ENCODE results near the gene CYP3A4.
"Not testable (repeated sequence)": the region's sequence is repeated elsewhere in the genome, so short reads cannot be mapped to it uniquely, and the experiment has no call there.

Gene CYP3A4

DNA sequence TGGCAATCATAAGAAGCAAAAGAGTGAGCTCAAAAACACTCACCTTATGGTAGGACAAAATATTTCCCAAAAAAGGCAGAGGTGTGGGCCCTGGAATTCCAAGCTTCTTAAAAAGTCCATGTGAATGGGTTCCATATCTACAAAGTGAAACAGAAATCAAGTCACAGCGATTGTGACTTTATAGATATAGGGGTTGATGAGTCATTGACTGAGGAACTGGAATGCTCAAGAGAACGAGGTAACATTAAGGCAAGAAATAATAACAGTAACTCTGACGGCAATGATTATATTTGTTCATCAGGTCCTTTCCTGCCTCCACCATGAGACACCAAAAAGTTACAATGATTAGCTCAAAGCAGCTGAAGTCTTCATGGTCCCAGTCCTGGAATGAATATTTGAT, 4.0 kb downstream of the CYP3A4 start:
- Histone ChIP-seq H3K27me3 (ENCODE audit: control insufficient read depth, low read length) (peaks cover 33% of the 10 kb centered on the region), H3K36me3 (ENCODE audit: control insufficient read depth, low read length) (no peaks in the 10 kb centered on the region), H3K79me2 (ENCODE audit: control insufficient read depth, low read length) (no peaks in the 10 kb centered on the region), H3K9me3 (ENCODE audit: control insufficient read depth, insufficient read depth, low read length) (no peaks in the 10 kb centered on the region), H4K20me1 (ENCODE audit: control insufficient read depth, insufficient read depth, low read depth, low read length) (no peaks in the 10 kb centered on the region), H3K27ac (ENCODE audit: low read depth, low read length) (no peak overlapping the region), H3F3A (ENCODE audit: control insufficient read depth, insufficient read depth) (no peaks in the 10 kb centered on the region), H3K4me3 (ENCODE audit: low read length) (no peak overlapping the region), H3K4me1 (ENCODE audit: control insufficient read depth, low read length) (no peaks in the 10 kb centered on the region), H3K9me2 (replicated peaks; ENCODE audit: control insufficient read depth, low read length) (no peaks in the 10 kb centered on the region), H3K4me2 (ENCODE audit: low read length) (no peak overlapping the region)
- TF ChIP-seq EZH2phosphoT487 (IDR thresholded peaks at IDR 0.05; ENCODE audit: borderline replicate concordance, low read length) (no peak), CTCF (IDR thresholded peaks at IDR 0.05; ENCODE audit: low read depth, low read length, poor library complexity, severe bottlenecking) (no peak)

DNA sequence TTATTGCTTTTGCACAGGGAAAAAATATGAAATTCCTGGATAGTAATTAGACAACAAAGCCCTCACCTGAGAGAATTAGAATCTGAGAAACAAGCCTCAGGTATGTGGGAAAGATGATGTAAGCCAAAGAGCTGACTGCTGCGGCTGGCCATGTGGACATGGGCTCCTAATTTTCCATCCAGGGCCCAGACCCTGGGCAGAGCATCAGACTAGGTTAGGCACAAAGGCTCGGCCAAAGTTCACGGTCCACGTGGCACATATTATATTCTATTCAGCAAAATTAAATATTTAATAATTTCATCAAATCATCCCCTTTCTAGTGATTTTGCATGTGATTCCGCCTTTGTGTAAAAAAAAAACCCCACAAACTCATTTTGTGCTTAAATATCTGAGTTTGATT, 5.1 kb downstream of the CYP3A4 start:
- Histone ChIP-seq H3K4me2 (ENCODE audit: low read length) (no peak overlapping the region), H3K36me3 (ENCODE audit: control insufficient read depth, low read length) (no peaks in the 10 kb centered on the region), H3K4me1 (ENCODE audit: control insufficient read depth, low read length) (no peaks in the 10 kb centered on the region), H3F3A (ENCODE audit: control insufficient read depth, insufficient read depth) (no peaks in the 10 kb centered on the region), H3K27me3 (ENCODE audit: control insufficient read depth, low read length) (peaks cover 30% of the 10 kb centered on the region), H3K9me3 (ENCODE audit: control insufficient read depth, insufficient read depth, low read length) (no peaks in the 10 kb centered on the region), H4K20me1 (ENCODE audit: control insufficient read depth, insufficient read depth, low read depth, low read length) (no peaks in the 10 kb centered on the region), H3K79me2 (ENCODE audit: control insufficient read depth, low read length) (no peaks in the 10 kb centered on the region), H3K4me3 (ENCODE audit: low read length) (no peak overlapping the region), H3K9me2 (replicated peaks; ENCODE audit: control insufficient read depth, low read length) (no peaks in the 10 kb centered on the region), H3K27ac (ENCODE audit: low read depth, low read length) (no peak overlapping the region)
- TF ChIP-seq EZH2phosphoT487 (IDR thresholded peaks at IDR 0.05; ENCODE audit: borderline replicate concordance, low read length) (no peak), CTCF (IDR thresholded peaks at IDR 0.05; ENCODE audit: low read depth, low read length, poor library complexity, severe bottlenecking) (no peak)

- not testable (repeated sequence) for H3K4me2 ChIP-seq (ENCODE audit: low read length)
These were observed 10.6 kb downstream of the CYP3A4 start for GRCh38 chr7:99773395-99773794.

GRCh38 chr7:99772565-99772964, 11.4 kb downstream of the CYP3A4 start:
- Histone ChIP-seq H3K36me3 (ENCODE audit: control insufficient read depth, low read length) (no peaks in the 10 kb centered on the region), H3K4me2 (ENCODE audit: low read length) (no peak overlapping the region), H3F3A (ENCODE audit: control insufficient read depth, insufficient read depth) (no peaks in the 10 kb centered on the region), H3K4me1 (ENCODE audit: control insufficient read depth, low read length) (peaks cover 6% of the 10 kb centered on the region), H3K79me2 (ENCODE audit: control insufficient read depth, low read length) (no peaks in the 10 kb centered on the region), H3K4me3 (ENCODE audit: low read length) (no peak overlapping the region), H3K9me3 (ENCODE audit: control insufficient read depth, insufficient read depth, low read length) (no peaks in the 10 kb centered on the region), H4K20me1 (ENCODE audit: control insufficient read depth, insufficient read depth, low read depth, low read length) (no peaks in the 10 kb centered on the region), H3K27ac (ENCODE audit: low read depth, low read length) (no peak overlapping the region), H3K27me3 (ENCODE audit: control insufficient read depth, low read length) (peaks cover 2% of the 10 kb centered on the region; the same call in 1 of the 2 replicates), H3K9me2 (replicated peaks; ENCODE audit: control insufficient read depth, low read length) (no peaks in the 10 kb centered on the region)
- no peak for TF ChIP-seq EZH2phosphoT487 (IDR thresholded peaks at IDR 0.05; ENCODE audit: borderline replicate concordance, low read length)
- TF ChIP-seq CTCF (IDR thresholded peaks at IDR 0.05; ENCODE audit: low read depth, low read length, poor library complexity, severe bottlenecking): no peak

More at GRCh38 chr7:99773395-99773794, 10.6 kb downstream of the CYP3A4 start:
- H3K36me3 ChIP-seq (ENCODE audit: control insufficient read depth, low read length); H3K79me2 ChIP-seq (ENCODE audit: control insufficient read depth, low read length); H3K4me1 ChIP-seq (ENCODE audit: control insufficient read depth, low read length); H3K27me3 ChIP-seq (ENCODE audit: control insufficient read depth, low read length); H3K9me3 ChIP-seq (ENCODE audit: control insufficient read depth, insufficient read depth, low read length); H3F3A ChIP-seq (ENCODE audit: control insufficient read depth, insufficient read depth); H4K20me1 ChIP-seq (ENCODE audit: control insufficient read depth, insufficient read depth, low read depth, low read length); H3K9me2 ChIP-seq (replicated peaks; ENCODE audit: control insufficient read depth, low read length); H3K4me3 ChIP-seq (ENCODE audit: low read length); H3K27ac ChIP-seq (ENCODE audit: low read depth, low read length): not testable (repeated sequence)

DNA sequence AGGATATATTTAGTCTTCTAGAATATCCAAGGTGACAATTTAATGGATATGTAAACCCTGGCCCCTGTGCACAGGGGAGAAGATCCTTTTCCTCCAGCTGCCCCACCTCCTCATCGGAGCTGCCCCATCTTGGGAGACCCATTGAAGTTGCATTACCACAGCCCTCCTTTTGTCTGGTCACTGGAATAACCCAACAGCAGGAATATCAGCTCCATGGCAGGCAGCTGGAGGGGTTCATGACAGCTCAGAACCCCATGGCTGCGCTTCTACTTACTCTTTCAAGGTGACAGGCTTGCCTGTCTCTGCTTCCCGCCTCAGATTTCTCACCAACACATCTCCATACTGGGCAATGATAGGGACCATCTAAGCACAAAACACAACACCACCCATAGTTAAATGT, 14.5 kb downstream of the CYP3A4 start:
- H3K4me3 ChIP-seq (ENCODE audit: low read length); H3F3A ChIP-seq (ENCODE audit: control insufficient read depth, insufficient read depth); H3K27ac ChIP-seq (ENCODE audit: low read depth, low read length); H3K36me3 ChIP-seq (ENCODE audit: control insufficient read depth, low read length); H3K4me2 ChIP-seq (ENCODE audit: low read length); H3K79me2 ChIP-seq (ENCODE audit: control insufficient read depth, low read length); H3K27me3 ChIP-seq (ENCODE audit: control insufficient read depth, low read length); H3K9me2 ChIP-seq (replicated peaks; ENCODE audit: control insufficient read depth, low read length); H3K9me3 ChIP-seq (ENCODE audit: control insufficient read depth, insufficient read depth, low read length); H4K20me1 ChIP-seq (ENCODE audit: control insufficient read depth, insufficient read depth, low read depth, low read length): not testable (repeated sequence)
- H3K4me1 ChIP-seq (ENCODE audit: control insufficient read depth, low read length): peaks cover 11% of the 10 kb centered on the region
